ENCODE data around the gene ENPEP. TPM values are rescaled to one million over a fixed set of nuclear protein-coding genes. Genes with fewer than 3 reads are reported as not detected.
A peak's percentile ranks its signal among the peaks of the same experiment; 100 is the strongest.
"Not testable (repeated sequence)": the region's sequence is repeated elsewhere in the genome, so short reads cannot be mapped to it uniquely, and the experiment has no call there.

Gene ENPEP
- total RNA-seq, 4 donors from 2014 or later = 4.3 to 5.4 (median 4.8) TPM

DNA sequence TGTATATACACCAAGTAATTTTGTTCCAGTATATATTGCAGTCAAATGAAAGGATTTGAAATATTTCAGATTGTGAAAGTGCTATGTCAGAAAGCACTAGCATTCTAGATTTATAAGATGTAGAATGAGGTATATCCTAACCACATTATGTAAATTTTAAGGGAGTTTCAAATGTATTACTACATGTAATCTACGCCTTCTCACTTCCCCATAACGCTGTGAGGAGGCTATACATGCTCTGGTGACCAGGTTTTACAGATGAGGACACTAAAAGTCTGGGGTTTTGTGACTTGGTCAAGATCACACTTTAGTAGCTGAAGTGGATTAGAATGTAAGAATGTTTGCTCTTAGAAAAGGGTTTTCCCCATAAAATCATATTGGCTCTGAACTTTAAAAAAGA lies 8.1 kb downstream of the ENPEP start:
- peaks cover 0 to 10% (median 3%) of the 10 kb centered on the region in 4 donors for H3K4me1 ChIP-seq
- H3K36me3 ChIP-seq = no peaks in the 10 kb centered on the region
- intact Hi-C loops (cut with DNase I) = no loop called here
- no peak overlapping the region for H3K27ac ChIP-seq (replicated peaks in 1 of 4)
- H3K9me3 ChIP-seq = no peaks in the 10 kb centered on the region
- WGBS = 81% methylated on average over 2 of the region's 2 CpGs
- DNase-seq (ENCODE audit: extremely low spot score) = no peak
- TF ChIP-seq EP300 (IDR thresholded peaks at IDR 0.05) = no peak
- TF ChIP-seq, protein P1, sequence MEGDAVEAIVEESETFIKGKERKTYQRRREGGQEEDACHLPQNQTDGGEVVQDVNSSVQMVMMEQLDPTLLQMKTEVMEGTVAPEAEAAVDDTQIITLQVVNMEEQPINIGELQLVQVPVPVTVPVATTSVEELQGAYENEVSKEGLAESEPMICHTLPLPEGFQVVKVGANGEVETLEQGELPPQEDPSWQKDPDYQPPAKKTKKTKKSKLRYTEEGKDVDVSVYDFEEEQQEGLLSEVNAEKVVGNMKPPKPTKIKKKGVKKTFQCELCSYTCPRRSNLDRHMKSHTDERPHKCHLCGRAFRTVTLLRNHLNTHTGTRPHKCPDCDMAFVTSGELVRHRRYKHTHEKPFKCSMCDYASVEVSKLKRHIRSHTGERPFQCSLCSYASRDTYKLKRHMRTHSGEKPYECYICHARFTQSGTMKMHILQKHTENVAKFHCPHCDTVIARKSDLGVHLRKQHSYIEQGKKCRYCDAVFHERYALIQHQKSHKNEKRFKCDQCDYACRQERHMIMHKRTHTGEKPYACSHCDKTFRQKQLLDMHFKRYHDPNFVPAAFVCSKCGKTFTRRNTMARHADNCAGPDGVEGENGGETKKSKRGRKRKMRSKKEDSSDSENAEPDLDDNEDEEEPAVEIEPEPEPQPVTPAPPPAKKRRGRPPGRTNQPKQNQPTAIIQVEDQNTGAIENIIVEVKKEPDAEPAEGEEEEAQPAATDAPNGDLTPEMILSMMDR (IDR thresholded peaks at IDR 0.05) = no peak
- no peak for TF ChIP-seq POLR2A (IDR thresholded peaks at IDR 0.05; ENCODE audit: low read depth)
- no peak for TF ChIP-seq POLR2AphosphoS5 (IDR thresholded peaks at IDR 0.05)
- no peak overlapping the region for H3K4me3 ChIP-seq
- no peaks in the 10 kb centered on the region for H3K27me3 ChIP-seq

DNA sequence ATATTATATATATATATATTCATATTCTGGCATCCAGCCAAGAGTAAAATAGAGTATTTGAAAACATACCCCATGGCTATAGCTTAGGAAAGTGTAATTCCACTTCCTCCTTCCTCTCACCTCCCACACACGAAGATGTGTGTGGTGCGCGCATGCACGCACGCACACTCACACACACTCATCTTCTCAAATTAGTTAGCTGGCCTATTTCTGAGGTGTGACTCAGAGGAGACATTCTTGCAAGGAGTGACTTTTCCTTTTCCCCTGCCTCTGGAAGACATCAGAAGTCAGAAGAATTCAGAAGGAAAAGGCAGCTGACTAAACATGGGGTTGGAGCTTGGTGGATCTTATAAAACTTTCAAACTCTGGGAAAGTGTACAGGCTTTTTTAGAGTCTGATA lies 8.8 kb downstream of the ENPEP start:
- peaks cover 0 to 10% (median 3%) of the 10 kb centered on the region in 4 donors for H3K4me1 ChIP-seq
- DNase-seq (ENCODE audit: extremely low spot score) = no peak
- H3K4me3 ChIP-seq = no peak overlapping the region
- intact Hi-C loops (cut with DNase I) = no loop called here
- no peak overlapping the region for H3K27ac ChIP-seq (replicated peaks in 1 of 4)
- TF ChIP-seq POLR2AphosphoS5 (IDR thresholded peaks at IDR 0.05) = peak in 1 of 2 donors; percentile 31
- TF ChIP-seq, protein P1 (IDR thresholded peaks at IDR 0.05) = no peak
- H3K9me3 ChIP-seq = no peaks in the 10 kb centered on the region
- H3K36me3 ChIP-seq = no peaks in the 10 kb centered on the region
- no peaks in the 10 kb centered on the region for H3K27me3 ChIP-seq
- WGBS = 46% methylated on average over 5 of the region's 5 CpGs

DNA sequence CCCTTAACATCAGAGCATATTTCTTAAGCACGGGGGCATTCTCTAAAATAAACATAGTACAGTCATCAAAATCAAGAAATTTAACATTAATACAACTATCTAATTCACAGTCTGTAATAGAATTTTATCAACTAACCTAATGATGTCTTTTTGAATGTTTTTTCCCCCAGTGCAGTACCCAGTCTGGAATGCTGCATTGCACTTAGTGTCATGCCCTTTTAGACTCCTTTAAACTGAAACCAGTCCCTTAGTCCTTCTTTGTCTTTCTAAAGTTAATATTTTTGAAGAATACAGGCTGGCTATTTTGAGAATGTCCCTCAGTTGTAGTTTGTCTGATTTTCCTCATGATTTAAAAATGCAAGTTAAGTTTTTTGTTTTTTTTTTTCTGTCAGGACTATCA lies 9.5 kb downstream of the ENPEP start:
- intact Hi-C loops (cut with DNase I) = no loop called here
- Histone ChIP-seq H3K27ac (replicated peaks in 1 of 4) (no peak overlapping the region), H3K9me3 (no peaks in the 10 kb centered on the region)

DNA sequence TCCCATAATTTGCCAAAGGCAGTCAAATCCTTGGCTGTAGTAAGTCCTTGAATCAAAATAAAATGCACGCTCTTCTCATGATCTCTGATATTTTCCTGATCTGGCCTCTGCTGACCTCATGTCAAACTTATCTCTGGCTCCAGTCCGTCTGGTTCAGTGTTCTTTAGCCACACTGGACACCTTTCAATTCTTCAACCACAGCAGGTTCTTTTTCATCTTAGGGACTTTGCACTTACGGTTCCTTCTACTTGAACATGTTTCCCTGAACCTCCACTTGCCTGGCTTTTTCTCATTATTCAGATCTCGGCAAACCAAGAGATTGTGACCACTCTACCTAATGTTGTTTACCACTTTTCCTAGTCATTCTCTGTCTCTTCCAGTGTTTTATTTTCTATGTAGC lies 10.3 kb downstream of the ENPEP start:
- TF ChIP-seq POLR2AphosphoS5 (IDR thresholded peaks at IDR 0.05) (no peak), EP300 (IDR thresholded peaks at IDR 0.05) (no peak), POLR2A (IDR thresholded peaks at IDR 0.05; ENCODE audit: low read depth) (no peak)
- TF ChIP-seq, protein P1 (IDR thresholded peaks at IDR 0.05) = no peak
- intact Hi-C loops (cut with DNase I) = no loop called here
- Histone ChIP-seq H3K36me3 (no peaks in the 10 kb centered on the region), H3K4me1 (peaks cover 0 to 10% (median 3%) of the 10 kb centered on the region in 4 donors), H3K9me3 (no peaks in the 10 kb centered on the region), H3K27ac (replicated peaks in 1 of 4) (peak overlapping the region in 1 of 4 donors; percentile 30), H3K4me3 (no peak overlapping the region), H3K27me3 (no peaks in the 10 kb centered on the region)
- WGBS = 50% methylated on average over 4 of the region's 4 CpGs
- DNase-seq (ENCODE audit: extremely low spot score) = no peak

More for the DNA sequence above, 9.5 kb downstream of the ENPEP start:
- Histone ChIP-seq H3K4me3 (no peak overlapping the region), H3K4me1 (peaks cover 0 to 10% (median 3%) of the 10 kb centered on the region in 4 donors), H3K36me3 (no peaks in the 10 kb centered on the region), H3K27me3 (no peaks in the 10 kb centered on the region)
- TF ChIP-seq POLR2AphosphoS5 (IDR thresholded peaks at IDR 0.05) (no peak), EP300 (IDR thresholded peaks at IDR 0.05) (no peak), POLR2A (IDR thresholded peaks at IDR 0.05; ENCODE audit: low read depth) (no peak)
- TF ChIP-seq, protein P1 (IDR thresholded peaks at IDR 0.05) = no peak
- WGBS = 29% methylated on average over 1 of the region's 1 CpG
- DNase-seq (ENCODE audit: extremely low spot score) = no peak

DNA sequence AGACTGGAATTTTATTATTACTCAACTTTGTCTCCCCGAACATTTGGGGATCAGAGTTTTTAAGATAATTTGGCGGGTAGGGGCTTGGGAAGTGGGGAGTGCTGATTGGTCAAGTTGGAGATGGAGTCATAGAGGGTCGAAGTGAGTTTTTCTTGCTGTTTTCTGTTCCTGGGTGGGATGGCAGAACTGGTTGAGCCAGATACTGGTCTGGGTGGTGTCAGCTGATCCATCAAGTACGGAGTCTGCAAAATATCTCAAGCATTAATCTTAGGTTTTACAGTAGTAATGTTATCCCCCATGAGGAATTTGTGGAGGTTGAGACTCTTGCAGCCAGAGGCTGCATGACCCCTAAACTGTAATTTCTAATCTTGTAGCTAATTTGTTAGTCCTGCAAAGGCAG lies 10.9 kb downstream of the ENPEP start:
- 81% methylated on average over 4 of the region's 4 CpGs for WGBS
- DNase-seq (ENCODE audit: extremely low spot score); H3K9me3 ChIP-seq; H3K4me3 ChIP-seq; H3K27ac ChIP-seq (replicated peaks in 1 of 4); H3K36me3 ChIP-seq; H3K27me3 ChIP-seq; intact Hi-C loops (cut with DNase I): not testable (repeated sequence)
- H3K4me1 ChIP-seq = peaks cover 0 to 10% (median 3%) of the 10 kb centered on the region in 4 donors
